Aorta (tissue), 5 donors: ENCODE data around the gene TBC1D3D. TPM values are rescaled to one million over a fixed set of nuclear protein-coding genes. Genes with fewer than 3 reads are reported as not detected.
"Not testable (repeated sequence)": the region's sequence is repeated elsewhere in the genome, so short reads cannot be mapped to it uniquely, and the experiment has no call there.

Experiments
- ATAC-seq: fragments of 200-7000 bp; cut with Tn5 transposase; one replicate; pipeline ENCODE4 v1.9.1; 2022; ENCODE audit warnings: moderate library complexity; ENCODE audit not compliant: low FRiP score
- DNase-seq, 2 donors: peaks; one replicate each; pipeline ENCODE4 v3.0.0-alpha.2; 2020
- H3K27ac ChIP-seq, 2 donors: one replicate each; pipeline ENCODE4 v1.5.1; 2013; ENCODE audit warnings: low read length in 2 of 2, mild to moderate bottlenecking in 2 of 2, moderate library complexity in 2 of 2, control low read depth in 1 of 2, inconsistent platforms in 1 of 2, low read depth in 1 of 2
- H3K27me3 ChIP-seq, 2 donors: one replicate each; pipeline ENCODE4 v1.6.1; 2013; ENCODE audit warnings: control low read depth in 1 of 2, low read length in 1 of 2, mild to moderate bottlenecking in 1 of 2, moderate library complexity in 1 of 2; ENCODE audit not compliant: insufficient read depth in 2 of 2, control insufficient read depth in 1 of 2
- H3K36me3 ChIP-seq, 2 donors: one replicate each; pipeline ENCODE4 v1.6.1; 2013; ENCODE audit warnings: control low read depth in 1 of 2, low read length in 1 of 2, mild to moderate bottlenecking in 1 of 2; ENCODE audit not compliant: insufficient read depth in 2 of 2, control insufficient read depth in 1 of 2
- H3K4me1 ChIP-seq, 2 donors: one replicate each; pipeline ENCODE4 v1.6.1; 2013; ENCODE audit warnings: low read length in 2 of 2, control low read depth in 1 of 2, mild to moderate bottlenecking in 1 of 2, moderate library complexity in 1 of 2; ENCODE audit not compliant: insufficient read depth in 2 of 2, control insufficient read depth in 1 of 2
- H3K4me3 ChIP-seq, 2 donors: one replicate each; pipeline ENCODE4 v1.5.1; 2013; ENCODE audit warnings: low read length in 2 of 2, control low read depth in 1 of 2, mild to moderate bottlenecking in 1 of 2
- H3K9me3 ChIP-seq: one replicate; pipeline ENCODE4 v1.6.1; 2013; ENCODE audit warnings: mild to moderate bottlenecking, low read length; ENCODE audit not compliant: control insufficient read depth
- WGBS, 2 donors: extraction: QIAGEN DNeasy Blood & Tissue Kit; methylation state at CpG; one replicate each; pipeline ENCODE4 v1.1.7; 2013; 5-methylcytosine and 5-hydroxymethylcytosine counted together
- intact Hi-C, 2 donors: fragments of 100-400 bp; cut with DNase I; formaldehyde crosslinking; loops; one replicate each; pipeline versions ENCODE4 v1.14.2 to v1.15.0; 2022
- long read RNA-seq, 2 donors: library from polyadenylated mRNA; unstranded; transcript quantifications; one replicate each; pipeline ENCODE4 v2.0.0, GENCODE V29; 2020 to 2021
- polyA plus RNA-seq, 2 donors: library from polyadenylated mRNA; stranded (reverse); fragments of 200-250 nt; gene quantifications; one replicate each; pipeline ENCODE4 v1.2.3, GENCODE V29; 2013
- total RNA-seq, 2 donors: library from RNA; stranded (reverse); fragmentation: NEBNext Ultra II Directional; extraction: Animal tissue kit (Norgen Biotek cat#: 25700); gene quantifications; one replicate each; pipeline ENCODE4 v1.2.1, GENCODE V29; 2021
- donor health status: healthy with polysubstance abuse.
- donor health status: Bipolar disorder and iron deficiency.
- donor health status: DM: no; HTN: no; CAD: no.
- donor health status: DM: no; HTN: no; CAD: no.
- donor health status: DM: yes; HTN: yes; CAD: no.

The TBC1D3D gene
- total RNA-seq, result under 1 TPM in 1 of 2 donors, not detected in 1; 0.39 TPM
- polyA plus RNA-seq, result under 1 TPM in 1 of 2 donors, not detected in 1; 0.43 TPM
- long read RNA-seq, donor 1, result 0 reads
- long read RNA-seq, donor 2, result 0 reads

- H3K36me3 ChIP-seq, intact Hi-C loops, H3K4me3 ChIP-seq, H3K27ac ChIP-seq, H3K4me1 ChIP-seq, ATAC-seq, H3K27me3 ChIP-seq, H3K9me3 ChIP-seq, DNase-seq: not testable (repeated sequence)
- whole genome bisulfite sequencing, 2 donors, result no CpG with 5 or more reads among the region's 11 CpGs
Measured at GRCh38 chr17:38003676-38004075, at the start of gene TBC1D3D. Gene TBC1D3D, plus strand, starts transcription at chr17:38003976. Its CDS starts 1,585 bp downstream, at chr17:38005561.

- ATAC-seq, DNase-seq, intact Hi-C loops, H3K36me3 ChIP-seq, H3K4me3 ChIP-seq, H3K27me3 ChIP-seq, H3K27ac ChIP-seq, H3K4me1 ChIP-seq, H3K9me3 ChIP-seq: not testable (repeated sequence)
- WGBS, 2 donors, result no CpG with 5 or more reads among the region's 11 CpGs
Measured at GRCh38 chr17:37988960-37989359, 14.8 kb upstream of the TBC1D3D start, which contains the start of gene TBC1D3L. Gene TBC1D3L, minus strand, starts transcription at chr17:37989060. Its CDS starts 1,540 bp downstream, at chr17:37987520.

Other genes starting within 250 kb of the TBC1D3D start
- not detected for gene TBC1D3K, start 79.6 kb upstream of the TBC1D3D start, total RNA-seq
- not detected for gene TBC1D3K, start 79.6 kb upstream of the TBC1D3D start, polyA plus RNA-seq
- gene TBC1D3L, start 14.9 kb upstream of the TBC1D3D start, total RNA-seq, result 10 to 100 TPM in 1 of 2 donors, 1 to 10 TPM in 1; 7.1 to 22.5 TPM
- 10 to 100 TPM in 1 of 2 donors, 1 to 10 TPM in 1; 1.6 to 25.3 TPM for gene TBC1D3L, start 14.9 kb upstream of the TBC1D3D start, polyA plus RNA-seq
- gene TBC1D3C, start 64.7 kb downstream of the TBC1D3D start, total RNA-seq, result not detected
- under 1 TPM in 1 of 2 donors, not detected in 1; 0.13 TPM for gene TBC1D3C, start 64.7 kb downstream of the TBC1D3D start, polyA plus RNA-seq
- not detected for gene TBC1D3E, start 124.0 kb downstream of the TBC1D3D start, total RNA-seq
- not detected for gene TBC1D3E, start 124.0 kb downstream of the TBC1D3D start, polyA plus RNA-seq
- gene TBC1D3, start 188.6 kb downstream of the TBC1D3D start, total RNA-seq, result not detected
- gene TBC1D3, start 188.6 kb downstream of the TBC1D3D start, polyA plus RNA-seq, result not detected